ENCODE results near the gene TSPAN7. TPM values are rescaled to one million over a fixed set of nuclear protein-coding genes. Genes with fewer than 3 reads are reported as not detected.

TSPAN7 gene
- total RNA-seq, 1 donor from 2014 or later = 46.2 TPM

Other genes with a start within 250 kb of the TSPAN7 start
- gene RPGR, start 234.0 kb upstream of the TSPAN7 start, total RNA-seq = 16.6 TPM
- 0.36 TPM for gene OTC, start 208.9 kb upstream of the TSPAN7 start, total RNA-seq
- 62.5 TPM for gene MID1IP1, start 239.9 kb downstream of the TSPAN7 start, total RNA-seq